Stimulated activated naive CD4-positive, alpha-beta T cell treated with Interleukin-2 at 50 U/mL for 16 hours (primary cell): ENCODE data around the gene GRWD1.
A peak's percentile ranks its signal among the peaks of the same experiment; 100 is the strongest.

Experiments
- DNase-seq: peaks from one replicate; lab custom pipeline; 2025; lab: John Stamatoyannopoulos, UW

Gene GRWD1

GRCh38 chr19:48497728-48498594 lies 52.2 kb downstream of the GRWD1 start:
- no peak for DNase-seq

- no peak for DNase-seq
Measured at GRCh38 chr19:48498595-48499311, 53.0 kb downstream of the GRWD1 start.

DNA sequence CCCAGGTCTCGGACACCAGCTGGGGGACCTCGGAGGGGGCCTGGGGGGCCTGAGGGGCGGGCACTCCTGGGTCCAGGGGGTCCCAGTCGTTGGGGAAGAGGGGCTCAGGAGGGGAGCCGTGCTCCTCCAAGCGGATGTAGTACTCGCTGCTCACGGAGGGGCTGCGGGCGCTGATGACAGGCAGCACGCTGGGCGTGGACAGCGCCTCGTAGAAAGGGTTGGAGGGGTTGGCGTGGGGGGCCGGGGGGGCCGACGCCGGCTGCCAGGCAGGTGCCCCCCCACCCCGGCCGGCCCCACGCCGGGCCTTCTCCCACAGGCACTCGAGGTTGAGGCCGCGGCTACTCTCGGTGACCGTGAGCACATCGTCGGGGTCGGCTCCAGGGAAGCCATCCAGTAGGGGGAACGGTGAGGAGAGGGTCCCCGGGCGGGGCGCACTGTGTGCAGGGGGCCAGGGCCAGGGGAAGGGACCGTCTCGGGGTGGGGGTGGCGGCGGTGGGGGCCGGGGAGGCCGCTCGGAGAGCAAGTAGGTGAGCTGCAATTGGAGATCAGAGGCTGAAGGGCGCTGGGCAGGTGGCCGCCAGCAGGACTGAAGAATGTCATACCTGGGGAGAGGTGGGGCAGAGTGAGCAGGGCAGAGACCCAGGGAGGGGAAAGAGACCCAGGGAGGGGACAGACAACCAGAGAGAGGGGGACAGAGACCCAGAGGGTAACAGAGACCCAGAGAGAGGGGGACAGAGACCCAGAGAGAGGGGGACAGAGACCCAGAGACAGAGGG lies 53.7 kb downstream of the GRWD1 start:
- DNase-seq, result no peak

GRCh38 chr19:48500830-48501493 lies 55.2 kb downstream of the GRWD1 start:
- no peak for DNase-seq

DNA sequence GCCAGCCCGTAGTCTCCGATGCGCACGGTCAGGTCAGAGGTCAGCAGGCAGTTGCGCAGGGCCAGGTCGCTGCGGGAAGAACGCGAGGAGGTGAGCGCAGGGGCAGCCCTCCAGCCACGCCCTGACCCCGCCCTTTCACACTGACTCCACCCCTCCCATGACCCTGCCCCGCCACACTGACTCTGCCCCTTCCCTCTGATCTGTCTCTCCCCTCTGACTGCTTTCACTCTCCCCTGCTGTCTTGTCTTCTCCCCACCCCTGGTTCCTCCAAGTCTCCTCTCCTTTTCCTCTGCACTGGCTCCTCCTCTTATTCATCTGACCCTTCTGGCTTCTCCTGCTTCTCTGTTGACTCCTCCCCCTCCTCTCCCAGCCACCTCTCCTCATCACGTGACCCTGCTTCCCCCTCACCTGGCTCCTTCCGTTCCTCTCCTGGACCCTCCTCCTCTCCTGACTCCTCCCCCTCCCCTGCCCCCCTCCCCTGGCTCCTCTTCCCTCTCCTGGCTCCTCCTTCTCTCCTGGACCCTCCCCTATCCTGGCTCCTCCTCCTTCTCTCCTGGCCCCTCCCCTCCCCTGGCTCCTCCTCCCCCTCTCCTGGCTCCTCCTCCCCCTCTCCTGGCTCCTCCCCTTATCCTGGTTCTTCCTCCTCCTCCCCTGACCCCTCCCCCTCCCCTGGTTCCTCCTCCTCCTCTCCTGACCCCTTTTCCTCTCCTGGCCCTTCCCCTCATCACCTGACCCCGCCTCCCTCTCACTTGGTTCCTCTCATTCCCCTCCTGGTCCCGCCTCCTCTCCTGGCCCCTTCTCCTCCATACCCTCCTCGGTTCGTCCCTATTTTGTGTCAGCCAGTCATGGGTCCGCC lies 55.9 kb downstream of the GRWD1 start:
- DNase-seq, result peak; percentile 70

- DNase-seq, result no peak
Measured at GRCh38 chr19:48502350-48503018, 56.7 kb downstream of the GRWD1 start.

- DNase-seq, result no peak
Measured at GRCh38 chr19:48506138-48506733, 60.5 kb downstream of the GRWD1 start.
